HG03558 (cell line): ENCODE measurements around the gene NSDHL.

Experiments used
- ATAC-seq: cut with Tn5 transposase; IDR thresholded peaks from one replicate; pipeline ENCODE4 v1.9.1; 2021; ENCODE audit warnings: moderate number of reproducible peaks; ENCODE audit not compliant: unreplicated experiment; ENCODE audit errors: extremely low read depth

NSDHL gene

DNA sequence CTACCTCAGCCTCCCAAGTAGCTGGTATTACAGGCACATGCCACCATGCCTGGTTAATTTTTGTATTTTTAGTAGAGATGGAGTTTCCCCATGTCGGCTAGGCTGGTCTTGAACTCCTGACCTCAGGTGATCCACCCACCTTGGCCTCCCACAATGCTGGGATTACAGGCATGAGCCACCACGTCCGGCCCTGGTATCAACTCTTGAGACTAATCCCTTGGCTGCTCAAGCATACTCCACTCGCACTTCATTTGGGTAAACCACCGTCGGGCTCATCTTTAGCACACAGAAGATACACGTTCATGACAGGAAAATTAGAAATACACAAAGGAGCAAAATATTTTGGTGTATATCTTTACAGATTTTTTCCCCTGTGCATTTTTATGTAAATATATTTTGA is 79.2 kb downstream of the NSDHL start:
- ATAC-seq, result peak; percentile 66

DNA sequence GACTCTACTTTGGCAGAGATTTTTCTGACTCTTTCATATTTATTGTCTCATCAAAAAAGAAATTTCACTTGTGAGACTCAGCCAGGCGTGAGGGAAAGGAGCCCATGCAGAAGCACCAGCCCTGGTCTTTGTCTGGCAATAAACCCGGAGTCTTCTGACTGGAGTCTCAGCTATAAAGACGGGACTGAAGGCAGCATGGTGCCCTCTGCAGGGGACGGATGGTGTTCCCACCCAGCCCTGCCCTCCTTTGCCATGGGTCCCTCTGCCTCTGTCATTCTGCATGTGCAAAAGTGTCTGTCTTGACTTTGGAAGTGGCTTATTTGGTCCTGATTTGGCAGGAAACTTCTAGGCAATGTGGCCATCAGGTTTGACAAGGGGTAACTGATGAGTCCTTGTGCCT is 81.2 kb downstream of the NSDHL start:
- ATAC-seq, result no peak

DNA sequence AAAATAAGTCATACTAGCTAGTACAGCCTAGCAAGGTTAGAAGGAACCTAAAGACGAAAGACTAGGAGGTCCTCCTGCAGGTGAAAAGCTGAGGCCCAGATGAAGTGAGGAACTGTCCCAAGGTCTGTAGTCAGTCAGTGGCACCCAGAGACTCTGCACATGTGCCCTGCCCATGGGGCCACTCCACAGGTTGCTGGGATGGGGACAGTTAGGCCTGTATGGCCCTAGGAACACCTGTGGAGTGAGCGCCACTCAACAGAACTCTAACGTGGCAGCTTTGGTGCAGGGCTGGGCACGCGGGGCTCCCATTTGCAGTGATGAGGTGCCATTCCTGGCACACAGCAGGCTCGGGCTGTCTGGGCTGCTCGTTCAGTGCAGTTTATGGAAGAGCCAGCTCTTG is 81.8 kb downstream of the NSDHL start:
- ATAC-seq, result no peak

DNA sequence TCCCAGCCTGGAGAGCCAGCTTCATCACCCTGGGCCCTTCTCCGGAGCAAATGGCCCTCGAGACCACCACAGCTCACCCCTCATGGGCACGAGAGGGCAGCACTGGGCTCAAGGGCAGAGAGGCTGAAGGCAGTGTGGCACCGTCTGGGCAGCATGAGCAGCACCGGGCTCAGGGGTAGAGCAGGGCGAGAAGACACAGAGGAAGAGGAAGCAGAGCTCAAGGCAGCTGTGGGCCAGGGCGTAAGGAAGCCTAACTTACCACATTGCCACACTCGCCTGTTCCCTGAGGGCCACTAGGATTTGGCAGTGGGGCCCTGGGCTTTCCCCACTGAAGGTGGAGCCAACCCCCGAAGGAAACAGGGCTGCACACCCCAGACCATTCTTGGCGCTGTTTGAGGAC is 82.5 kb downstream of the NSDHL start:
- no peak for ATAC-seq

DNA sequence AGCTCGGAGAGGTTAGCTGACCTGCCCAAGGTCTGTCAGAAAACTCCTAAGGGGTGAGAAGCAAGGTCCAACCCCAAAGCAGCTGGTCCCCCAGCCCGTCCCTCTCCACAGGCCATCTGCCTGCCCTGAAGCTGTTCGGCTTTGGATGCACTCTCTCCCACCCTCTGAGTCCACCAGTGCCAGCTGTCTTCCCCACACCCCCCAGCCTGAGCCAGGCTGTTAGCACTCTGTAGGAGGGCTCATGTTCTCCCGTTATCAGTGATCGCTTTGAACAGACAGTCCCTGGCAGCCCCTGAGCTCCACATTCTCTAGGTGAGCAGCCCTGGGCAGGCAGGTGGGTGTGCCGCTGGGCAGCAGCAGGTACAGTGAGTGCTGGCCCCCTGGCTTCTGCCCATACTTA is 83.0 kb downstream of the NSDHL start:
- no peak for ATAC-seq

DNA sequence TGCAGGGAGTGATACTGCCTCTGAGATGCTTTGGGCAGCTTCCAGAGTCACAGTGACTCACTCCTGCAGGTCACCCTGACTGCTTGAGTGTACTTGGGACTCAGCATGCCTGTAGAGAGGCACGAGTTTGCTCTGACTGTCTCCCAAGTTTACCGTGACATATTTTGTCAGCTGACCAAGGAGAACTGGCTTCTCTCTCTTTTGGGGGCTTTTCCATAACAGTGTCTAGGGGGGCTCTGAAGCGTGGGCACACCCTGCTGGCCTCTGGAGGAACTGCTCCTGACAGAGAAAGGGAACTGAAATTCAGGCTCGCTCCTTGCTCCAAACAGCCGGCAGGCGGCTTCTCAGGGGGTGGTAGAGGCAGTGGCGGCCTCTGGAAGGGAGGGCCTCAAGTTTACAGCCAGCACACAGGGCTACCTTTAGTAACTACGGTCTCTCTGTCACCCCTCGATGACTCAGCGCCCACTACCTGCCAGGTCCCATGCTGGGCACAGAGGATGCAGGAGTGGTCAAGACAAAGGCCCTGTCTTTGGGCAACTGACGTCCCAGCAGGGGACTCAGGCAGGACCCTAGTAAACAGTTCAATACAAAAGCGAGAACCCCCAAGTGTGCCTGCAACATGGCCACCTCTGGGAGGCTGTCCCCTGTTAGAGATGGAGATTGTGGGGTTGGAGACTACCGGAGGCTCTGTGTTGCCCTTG is 84.8 kb downstream of the NSDHL start:
- peak; percentile 56 for ATAC-seq

DNA sequence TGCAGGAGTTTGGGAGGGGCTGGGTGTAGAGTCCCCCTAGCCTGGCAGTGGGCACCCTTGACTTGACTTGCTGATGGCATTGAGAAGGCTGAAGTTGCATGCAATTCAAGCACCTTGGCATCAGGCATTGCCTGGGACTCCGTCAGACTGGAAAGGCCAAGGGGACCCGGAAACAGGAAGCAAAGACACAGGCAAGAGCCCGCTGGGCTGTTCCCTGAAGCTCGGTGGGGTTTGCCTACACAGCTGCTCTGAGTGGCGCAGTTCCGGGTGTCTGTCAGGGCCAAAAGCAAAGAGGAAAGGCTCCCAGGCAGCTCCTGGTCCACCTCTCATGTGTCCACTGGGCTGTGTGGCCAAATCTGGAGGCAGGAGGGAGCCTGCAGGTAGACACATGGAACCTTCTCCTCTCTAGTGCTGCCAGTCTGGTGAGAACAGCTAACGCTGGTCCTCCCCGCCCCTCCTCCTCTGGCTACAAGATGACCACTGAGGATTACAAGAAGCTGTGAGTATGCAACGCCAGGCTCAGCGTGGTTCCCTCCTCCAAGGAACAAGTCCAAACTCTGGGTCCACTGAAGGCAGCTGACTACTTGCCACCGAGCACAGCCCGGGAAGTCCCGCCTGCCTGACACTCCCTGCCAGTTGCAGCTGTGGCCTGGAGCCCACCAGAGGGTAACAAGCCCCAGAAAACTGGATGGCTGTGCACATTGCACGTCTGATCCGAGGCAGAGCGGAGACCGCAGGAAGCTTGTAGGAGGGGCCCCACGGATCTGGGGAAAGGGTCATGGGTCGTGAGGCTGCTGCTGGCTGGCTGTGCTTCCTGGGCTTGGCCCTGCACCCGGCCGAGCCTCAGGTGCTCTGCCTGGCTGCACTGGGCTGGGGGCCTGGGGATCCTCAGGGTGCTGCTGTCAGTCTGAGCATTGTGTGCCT is 87.1 kb downstream of the NSDHL start:
- ATAC-seq, result no peak

DNA sequence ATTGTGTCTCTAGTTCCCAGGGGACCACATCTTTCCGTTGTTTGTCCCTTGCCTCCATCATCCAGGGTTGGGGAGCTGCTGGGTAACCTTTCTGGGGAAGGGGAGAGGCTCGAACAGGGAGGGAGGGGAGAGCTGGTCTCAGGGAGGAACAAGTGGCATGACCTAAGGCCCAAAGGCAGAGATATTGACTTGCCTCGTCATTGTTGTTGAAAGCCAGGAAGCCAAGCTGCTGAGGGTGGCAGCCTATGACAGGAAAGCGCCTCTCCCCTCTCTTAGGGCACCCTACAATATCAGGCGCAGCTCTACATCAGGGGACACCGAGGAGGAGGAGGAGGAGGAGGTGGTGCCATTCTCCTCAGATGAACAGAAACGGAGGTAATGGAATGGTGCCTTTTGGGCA is 87.8 kb downstream of the NSDHL start:
- ATAC-seq, result no peak
